ENCODE measurements around the gene ADCY5.

Gene ADCY5

DNA sequence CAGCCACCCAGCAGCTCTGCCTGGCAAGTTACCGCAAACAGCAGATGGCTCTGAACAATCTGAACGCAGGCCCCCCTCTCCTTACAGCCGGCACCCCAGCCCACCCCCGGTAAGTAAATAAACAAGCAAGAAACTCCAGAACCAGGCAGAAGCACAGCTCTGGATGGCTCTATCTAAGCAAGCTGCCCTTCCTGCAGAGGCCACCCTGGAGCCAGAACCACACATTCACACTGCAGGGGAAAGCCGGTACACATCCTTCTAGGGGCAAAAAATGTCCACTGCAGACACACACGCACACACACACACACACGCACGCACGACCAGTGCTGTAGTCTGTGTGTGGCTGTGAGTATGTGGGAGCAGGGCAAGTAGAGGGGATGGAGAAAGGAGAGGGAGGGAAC lies 63.9 kb downstream of the ADCY5 start:
- DNase-seq: no peak

DNA sequence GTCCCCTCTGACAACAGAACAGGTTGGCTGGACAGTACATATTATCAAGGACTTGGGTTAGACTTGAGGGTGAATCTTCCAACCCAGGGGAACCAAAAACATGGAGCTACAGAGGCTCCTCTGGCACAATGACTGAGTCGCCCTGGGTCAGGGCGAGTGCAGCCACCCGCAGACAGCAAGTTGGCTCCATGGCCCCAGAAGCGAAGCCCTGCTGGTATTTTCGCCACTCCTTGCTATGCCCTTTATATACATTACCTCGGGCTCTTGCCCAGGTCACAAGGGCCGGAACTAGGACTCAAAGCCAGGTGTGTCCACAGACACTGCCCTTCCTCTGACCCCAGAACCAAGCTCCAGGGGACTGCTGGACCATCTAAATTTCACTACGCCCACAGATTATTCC lies 64.6 kb downstream of the ADCY5 start:
- DNase-seq: no peak

DNA sequence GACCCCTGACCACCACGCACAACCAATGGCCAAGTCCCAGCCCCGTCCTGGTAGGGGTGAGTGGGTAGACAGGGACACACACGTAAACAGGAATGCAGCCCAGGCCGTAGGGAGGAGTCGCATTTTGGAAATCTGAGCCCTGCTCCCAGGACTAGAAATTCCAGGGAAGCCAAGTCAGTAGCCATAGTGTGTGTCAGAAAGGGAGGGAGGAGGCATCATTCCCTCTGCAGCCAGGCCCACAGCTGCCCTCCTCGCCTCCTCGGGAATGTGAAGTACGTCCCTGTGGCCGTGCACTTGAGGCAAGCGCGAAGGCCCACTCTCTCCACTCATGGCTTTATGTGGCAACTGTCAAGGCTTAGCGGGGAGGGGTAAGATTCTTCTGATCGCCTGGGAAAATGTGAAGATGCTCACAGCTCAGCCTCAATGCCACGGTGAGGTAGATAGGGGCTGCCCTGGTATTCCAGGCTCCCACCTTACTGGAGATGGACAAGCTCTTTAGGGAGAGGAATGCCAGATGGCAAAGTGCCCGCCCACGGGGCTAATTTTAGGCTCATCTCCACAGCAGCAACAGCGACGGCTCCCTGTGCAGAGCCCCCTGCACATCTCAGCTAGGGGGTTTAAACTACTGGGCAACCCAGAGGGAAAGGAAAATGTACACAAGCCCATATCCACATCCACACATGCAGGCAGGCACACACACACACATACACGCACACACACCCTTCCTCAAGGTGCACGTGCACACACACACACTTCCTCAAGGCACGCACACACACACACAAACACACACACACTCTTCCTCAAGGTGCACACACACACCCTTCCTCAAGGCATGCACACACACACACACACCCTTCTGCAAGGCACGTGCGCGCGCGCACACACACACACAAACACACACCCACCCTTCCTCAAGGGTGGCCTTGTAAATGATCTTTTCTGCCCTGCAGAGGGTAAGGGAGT lies 65.5 kb downstream of the ADCY5 start:
- no peak for DNase-seq

DNA sequence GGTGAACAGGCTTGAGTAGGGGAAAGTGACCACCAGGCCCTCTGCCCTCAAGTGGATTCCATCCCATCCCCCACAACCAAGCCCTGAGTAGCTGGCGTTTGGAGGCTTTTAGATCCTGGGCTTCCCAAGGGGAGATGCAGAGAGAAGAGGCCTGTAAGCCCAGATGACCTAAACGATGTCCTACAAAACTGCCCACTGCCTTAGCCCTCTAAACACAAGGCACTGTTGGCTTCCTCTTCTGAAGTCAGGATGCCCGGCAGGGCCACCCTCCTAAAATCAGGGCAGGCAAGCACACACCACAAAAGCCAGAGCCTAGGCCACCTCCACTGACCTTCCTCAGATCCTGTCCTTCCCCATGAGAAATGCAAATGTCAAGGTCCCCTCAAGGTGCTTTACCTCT lies 68.6 kb downstream of the ADCY5 start:
- no peak for DNase-seq

DNA sequence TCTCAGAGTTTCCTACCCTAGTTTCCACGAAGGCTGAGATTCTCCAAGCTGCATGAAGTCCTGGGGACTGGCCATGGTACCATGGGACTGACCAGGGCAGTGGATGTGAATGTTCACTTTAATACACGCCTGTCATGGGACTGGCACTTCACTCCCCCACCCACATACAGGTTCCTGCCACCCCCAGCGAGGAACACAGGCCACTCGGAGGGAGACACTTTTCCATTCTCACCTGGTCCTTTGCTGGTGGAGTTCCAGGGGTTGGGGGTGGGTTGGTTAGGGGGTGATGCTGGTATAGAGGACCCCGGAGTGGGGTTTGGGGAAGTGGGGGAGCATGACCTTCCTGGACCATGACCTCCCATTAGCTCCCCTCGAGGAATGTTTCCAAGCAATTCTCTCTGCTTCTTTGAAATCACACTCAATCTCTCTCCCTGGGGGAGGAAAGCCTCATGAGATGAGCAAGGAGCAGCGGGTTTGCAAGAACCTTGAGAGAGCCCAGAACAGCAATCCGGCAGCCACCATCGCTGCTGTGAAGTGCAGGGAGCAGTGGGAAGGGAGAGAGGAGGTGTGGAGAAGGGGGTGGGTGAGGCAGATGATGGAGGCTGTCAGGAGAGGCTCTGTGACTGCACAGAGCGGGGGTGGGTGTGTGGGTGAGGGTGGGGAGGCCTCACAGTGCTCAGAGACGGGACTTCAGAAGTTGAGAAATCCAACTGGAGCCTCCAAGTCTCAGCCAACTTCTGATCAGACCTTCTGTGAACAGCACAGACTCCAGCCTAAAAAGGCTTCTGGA lies 69.7 kb downstream of the ADCY5 start:
- no peak for DNase-seq

DNA sequence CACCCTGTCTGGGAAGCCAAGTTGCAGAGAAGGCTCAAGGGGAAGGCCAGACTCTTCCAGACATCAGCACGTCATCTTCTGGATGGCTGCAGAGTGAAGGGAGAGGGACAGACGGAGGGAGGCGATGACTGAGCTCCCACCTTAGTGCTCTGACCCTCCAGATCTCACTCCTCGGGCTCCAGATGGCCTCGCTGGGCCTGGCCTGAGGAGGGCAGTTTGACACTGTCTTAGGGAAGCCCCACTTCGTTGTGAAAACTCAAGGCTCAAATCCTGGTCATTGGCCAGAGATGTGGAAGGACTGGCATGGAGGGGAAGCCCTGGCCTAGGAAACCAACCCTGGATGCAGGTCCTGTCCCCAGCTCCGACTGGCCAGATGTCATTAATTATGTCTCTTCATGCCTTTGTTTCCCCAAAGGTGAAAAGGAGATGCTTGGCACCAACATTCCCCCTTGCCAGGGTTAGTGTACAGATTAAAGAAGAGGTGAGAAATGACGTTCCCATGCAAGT lies 70.4 kb downstream of the ADCY5 start:
- DNase-seq: no peak

DNA sequence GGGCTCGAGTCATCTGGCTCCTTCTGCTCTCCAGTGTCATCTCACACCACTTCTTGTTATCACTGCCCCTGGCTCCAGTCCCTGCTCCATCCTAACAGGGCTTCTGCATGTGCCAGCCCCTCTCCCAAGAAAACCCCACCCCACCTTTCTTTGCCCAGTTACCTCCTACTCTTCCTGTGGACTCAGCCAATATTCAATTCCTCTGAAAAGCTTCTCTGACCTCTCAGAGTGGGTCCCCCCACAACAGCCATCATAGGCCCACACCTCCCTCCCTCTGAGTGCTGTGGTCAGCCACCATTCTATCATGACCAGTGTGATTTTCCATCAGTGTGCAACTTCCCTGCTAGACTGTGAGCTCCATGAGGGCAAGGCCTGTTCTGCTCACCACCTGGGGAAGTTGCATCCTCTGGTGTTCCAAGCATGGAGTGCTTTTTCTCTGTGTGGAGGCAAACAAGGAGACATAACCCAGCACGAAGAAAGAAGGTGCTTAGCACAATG lies 71.6 kb downstream of the ADCY5 start:
- no peak for DNase-seq

DNA sequence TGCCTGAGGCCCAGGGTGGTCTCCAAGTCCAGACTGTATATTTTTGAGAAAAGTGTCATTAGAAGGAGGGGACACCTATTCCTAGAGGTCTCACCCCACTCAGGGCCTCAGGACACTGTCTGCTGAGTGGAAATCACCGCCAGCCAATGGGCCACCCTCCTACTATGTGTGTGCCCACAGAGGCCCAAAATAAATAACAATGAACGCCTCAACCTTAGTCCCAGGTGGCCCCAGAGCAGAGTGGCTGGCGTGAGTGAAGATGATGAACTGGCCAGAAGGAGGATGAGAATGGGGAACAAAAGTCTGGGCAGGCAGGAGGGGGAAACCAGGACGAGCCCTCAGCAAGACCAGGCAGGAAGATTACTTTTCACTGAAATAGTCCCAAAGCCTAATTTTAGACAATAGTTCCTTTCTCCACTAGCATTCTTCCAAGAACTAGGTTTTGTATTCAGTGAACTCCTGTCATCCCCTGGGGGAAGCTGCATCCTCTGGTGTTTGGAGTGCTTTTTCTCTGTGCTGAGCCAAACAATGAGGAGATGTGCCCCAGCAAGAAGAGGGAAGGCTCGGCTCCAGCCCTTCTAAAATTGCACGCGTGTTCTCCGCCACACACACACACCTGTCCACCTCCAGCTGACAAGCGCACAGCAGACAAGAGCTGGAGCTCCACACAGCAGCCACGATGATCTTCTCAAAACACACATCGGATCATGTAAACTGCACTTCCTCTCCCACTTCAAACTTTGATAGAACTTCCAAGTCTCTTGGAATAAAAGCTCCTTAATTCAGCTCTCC lies 72.2 kb downstream of the ADCY5 start:
- DNase-seq: no peak

DNA sequence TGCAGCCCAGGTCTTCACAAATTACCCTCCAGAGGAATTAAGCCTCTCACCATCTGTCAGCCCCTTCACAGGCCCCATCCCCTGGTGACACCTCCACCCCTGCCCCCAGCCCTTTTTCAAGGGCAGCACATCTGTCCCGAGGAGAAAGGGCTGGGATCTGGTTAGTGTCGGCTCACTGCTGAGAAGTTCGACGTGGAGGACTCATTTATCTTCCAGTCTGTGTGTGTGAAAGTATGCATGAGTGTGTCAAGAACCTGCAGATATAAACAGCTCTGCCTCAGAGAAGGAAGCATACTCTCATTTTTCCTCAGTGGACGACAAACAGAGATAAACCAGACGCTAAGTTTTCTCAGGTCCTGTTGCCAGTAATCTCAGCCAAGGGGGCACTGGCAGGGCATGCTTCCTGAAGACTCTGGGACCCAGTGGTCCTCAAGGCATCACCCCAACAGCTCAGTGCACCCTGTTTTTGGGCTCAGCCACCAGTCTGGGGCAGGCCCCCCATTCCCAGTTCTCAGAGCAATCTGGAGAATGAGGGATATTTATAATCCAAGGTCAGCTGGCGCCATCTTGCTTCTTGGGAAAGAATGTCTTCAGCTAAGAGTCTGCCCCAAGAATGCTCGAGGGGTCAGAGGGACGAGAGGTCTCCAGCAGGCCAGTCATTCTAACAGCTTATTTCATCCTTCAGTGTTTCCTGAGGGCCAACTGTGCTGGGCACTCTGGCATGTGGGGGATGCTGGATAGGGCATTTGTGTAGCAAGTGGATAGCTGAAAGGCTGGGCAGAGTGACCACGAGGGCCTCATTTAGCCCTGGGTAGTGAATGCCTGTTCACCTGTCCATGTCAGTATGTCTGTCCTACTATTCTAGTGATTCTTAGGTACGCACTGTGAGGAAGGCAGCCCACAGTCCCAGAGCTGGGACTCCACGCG lies 73.6 kb downstream of the ADCY5 start:
- no peak for DNase-seq

DNA sequence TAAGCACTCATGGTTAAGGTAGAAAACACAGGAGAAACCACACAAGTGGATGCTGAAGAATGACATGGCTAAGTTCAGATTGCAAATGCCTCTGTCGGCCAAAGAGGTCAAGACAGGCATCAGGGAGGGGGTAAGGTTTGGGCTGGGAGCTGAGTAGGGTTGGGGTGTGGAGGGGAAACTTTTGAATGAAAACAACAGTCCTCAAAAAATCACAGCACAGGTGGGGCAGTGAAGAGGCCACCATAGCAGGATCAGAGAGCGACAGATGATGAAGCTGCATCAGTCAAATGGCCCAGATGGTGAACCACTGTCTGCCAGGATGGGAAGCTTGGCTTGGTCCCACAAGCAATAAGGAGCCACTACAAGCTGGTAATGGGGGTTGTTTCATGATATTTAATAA lies 74.9 kb downstream of the ADCY5 start:
- DNase-seq: no peak

DNA sequence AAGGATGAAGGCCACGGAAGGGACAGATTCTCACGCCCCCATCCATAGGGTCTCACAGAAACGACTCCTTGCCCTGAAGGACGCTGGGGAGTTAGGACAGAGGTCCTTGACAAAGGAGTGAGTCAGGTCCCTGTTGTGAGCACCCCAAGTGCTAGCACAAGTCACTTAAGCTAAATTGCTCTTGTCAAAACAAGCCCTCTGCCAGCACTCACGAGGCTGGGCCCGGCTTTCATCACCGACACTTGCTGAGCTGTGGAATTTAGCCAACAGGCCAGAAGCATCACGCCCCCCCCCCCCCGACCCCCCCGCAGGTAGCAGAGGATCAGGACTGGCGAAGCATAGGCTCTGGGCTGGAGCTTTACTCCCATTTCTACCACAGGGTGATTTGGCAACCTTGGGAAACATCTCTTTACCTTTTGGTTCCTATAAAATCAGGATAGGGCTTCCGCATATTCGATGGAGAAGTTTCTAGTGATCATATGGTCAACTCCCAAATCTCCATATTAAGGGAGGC lies 75.4 kb downstream of the ADCY5 start:
- DNase-seq: no peak

DNA sequence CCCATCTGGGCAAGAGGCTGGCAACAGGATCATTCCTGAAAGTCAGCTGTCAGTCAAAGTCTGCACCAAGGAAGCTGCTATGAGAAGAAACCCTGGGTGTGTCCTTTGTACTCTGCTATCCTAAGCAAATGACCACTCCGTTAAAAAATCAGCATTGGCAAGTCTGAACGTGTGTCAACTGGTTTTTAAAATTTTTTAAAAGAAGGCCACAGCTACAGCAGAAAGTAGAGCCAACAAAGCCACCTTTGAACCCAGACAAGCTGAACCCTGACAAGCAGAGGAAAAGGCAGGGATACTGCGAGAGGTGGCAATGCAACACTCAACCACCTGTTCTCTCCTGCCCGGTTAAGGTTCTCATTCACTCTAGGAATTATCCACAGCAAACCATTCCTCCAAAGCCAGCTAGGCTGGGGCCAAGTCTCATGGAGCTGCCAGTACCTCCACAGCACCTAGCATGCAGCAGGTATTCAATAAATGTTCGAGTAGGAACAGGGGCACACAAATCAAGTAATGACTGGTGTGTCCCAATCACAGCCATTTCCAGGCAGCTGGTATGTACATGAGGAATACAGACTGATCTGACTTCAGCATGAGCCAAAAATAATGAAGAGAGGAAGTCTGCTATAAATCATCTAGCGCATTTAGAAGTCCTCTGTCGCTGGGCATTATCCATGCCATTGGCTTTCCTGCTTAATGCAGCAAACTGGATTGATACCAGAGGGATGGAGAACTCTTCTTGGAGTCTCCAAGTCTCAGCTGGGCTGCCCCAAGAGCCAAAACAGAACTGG lies 76.0 kb downstream of the ADCY5 start:
- DNase-seq: no peak

DNA sequence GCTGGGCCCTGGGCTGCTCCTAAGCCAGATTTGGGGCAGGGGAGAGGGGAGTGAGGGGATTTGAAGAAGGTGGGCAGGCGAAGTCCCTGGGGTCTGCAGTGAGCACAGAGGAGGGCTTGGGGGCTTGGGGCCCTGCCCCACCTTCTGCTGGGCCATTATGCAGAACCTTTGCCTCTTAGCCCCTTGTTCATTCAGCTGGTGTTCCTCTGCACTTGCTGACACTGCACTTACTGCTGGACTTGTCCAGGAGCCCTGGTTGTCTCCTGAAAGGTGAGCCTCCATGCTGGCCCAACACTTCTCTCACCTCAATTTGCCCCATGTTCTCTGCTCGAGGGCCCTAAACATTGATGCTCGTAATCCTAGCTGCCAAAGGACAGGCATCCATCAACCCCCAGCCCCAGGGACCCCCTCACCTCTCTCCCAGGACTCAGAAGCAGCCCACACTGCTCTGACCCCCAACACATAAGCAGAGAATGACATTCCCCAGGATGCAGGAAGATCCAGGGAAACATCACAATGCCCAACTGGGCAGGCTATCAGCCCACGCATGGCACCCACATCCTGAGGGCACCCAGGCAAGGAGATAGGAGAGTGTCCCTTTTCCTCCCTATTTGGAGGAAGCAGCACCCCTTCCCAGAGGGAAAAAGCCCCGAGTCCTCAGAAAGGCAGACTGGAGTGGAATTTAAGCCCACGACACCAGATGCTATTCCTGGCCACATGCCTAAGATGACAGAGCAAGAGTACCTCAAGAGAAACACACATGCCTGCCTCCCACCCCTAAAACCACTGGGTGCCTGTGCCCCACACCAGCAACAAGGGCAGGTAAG lies 76.8 kb downstream of the ADCY5 start:
- DNase-seq: no peak

DNA sequence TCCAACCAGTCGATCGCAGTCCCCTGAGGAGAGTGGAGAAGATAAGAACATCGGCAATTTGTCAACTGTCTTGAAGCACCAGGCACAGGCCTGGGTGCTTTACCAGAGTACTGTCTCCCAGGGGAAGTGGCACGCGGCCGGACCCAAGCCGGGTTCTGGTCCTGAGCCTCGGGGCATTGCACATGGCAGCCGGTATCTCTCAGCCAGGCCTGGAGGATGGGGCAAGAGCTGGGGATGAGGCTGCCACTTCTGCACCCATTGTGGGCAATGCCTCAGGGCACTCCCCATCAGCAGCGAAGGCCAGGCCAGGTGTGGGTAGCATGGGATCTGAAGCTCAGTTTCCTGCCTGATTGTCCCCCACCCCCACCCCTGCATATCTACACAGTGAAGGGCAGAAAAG lies 77.5 kb downstream of the ADCY5 start:
- no peak for DNase-seq

DNA sequence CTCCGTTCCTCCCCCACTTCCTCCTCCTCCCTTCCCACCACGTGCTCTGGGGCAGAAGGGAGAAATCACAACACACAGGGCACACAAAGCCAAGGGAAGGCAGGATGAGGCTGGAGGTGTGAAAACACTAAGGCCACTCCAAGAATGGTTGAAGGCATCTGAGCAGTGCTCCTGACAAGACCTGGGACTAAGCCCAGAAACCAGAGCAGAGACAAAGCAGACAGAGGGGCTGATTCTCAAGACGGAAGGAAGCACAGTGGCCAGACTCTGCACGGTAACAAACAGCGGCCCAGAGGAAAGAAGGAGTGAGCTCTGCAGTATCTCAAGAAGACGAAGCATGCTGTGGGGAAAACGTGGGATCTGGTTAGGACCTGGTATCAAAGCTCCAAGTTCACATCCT lies 78.1 kb downstream of the ADCY5 start:
- DNase-seq: no peak

DNA sequence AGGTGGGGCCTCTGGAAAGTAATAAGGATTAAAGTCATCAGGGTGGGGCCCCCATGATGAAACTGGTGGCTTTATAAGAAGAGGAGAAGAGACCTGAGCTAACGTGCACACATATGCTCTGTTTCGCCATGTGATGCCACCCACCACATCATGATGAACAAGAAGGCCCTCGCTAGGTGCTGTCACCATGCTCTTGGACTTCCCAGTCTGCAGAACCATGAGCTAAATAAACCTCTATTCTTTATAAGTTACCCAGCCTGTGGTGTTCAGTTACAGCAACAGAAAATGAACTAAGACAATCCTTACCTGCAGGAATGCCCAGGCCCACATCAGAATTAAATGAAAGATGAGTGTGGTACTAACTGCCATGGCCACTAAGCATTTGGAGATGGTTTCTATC lies 79.8 kb downstream of the ADCY5 start:
- DNase-seq: no peak

DNA sequence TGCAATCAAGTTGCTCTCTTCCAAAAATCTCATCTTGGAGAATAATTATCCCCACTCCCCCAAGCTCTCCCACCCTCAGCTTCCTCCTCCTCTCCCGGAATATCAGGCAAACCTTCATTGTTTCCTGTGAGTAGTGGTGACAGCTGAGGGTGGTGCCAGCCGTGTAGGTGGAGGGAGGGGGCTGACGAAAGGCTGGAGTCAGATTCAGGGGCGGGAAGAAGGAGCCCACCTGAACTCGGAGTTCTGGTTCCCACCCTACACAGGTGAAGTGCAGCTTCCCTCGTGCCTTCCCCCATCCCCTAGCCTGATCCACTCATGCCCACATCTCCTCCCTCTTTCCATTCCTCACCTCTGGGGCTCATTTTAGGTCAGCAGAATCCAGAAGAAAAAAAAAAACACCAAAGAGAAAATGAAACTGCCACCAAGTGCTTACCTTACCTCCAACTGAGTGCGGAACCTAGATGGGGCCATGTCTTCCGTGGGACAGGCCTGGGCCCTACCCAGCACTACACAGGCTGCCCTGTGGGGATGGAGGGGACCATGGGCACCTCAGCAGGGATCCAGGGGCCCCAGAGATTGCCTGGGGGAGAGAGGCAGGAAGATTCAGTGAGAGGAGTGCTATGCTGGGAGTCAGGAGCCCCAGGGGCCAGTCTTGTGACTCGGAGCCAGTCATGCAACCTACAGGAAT lies 81.3 kb downstream of the ADCY5 start:
- no peak for DNase-seq

DNA sequence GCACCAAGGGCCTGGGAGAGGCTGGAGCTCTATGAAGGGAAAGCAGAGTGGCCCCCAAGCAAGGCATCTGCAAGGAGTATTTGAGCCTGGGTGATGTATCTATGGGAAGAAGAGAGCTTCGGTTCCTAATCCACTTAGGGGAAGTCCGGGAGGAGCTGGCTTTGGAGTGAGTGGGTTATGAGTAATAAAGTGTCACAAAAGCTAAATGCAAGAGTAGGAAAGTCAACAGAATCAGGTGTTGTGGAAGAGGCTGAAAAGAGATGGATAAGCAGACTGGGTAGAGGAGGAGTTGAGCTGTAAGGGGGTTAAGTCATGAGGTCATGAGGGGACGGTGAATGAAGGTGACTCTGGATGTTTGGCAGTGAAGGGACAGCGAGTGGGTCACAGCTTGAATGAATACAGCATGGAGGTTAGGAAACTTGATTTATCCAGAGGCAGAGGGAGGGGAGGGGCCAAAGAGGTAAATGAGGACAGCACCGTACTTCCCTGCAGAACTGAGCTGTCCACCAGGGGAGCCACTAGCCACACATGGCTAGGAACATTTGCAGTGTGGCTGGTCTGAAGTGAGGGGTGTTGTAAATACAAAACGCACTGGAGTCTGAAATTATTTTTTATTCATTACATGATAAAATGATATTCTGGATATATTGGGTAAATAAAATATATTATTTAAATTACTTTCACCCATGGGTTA lies 83.3 kb downstream of the ADCY5 start:
- no peak for DNase-seq

All from CD4-positive, alpha-beta T cell treated with Interleukin-21 for 1 hour (primary cell).